ENCODE results near the gene ERP44.

Gene ERP44

GRCh38 chr9:100020121-100020795 is 78.5 kb downstream of the ERP44 start:
- Histone ChIP-seq H4K20me1 (ENCODE audit: low read depth, low read length) (no peaks in the 10 kb centered on the region; the same call in 1 of the 2 replicates), H3F3A (ENCODE audit: insufficient read depth) (0 out of 2 replicates have a peak, but pooled peaks cover 6% of the 10 kb centered on the region), H3K9me3 (ENCODE audit: insufficient read depth, low read length) (no peaks in the 10 kb centered on the region), H3K27ac (ENCODE audit: low read depth, low read length) (no peak overlapping the region), H3K36me3 (ENCODE audit: low read length) (peaks cover 32% of the 10 kb centered on the region; the same call in 1 of the 2 replicates), H3K9ac (ENCODE audit: low read length) (no peak overlapping the region), H2AFZ (ENCODE audit: low read depth, low read length, severe bottlenecking) (no peak overlapping the region), H3K9me2 (replicated peaks; ENCODE audit: insufficient read depth, low read length) (no peaks in the 10 kb centered on the region), H3K27me3 (ENCODE audit: low read length) (no peaks in the 10 kb centered on the region), H3K79me2 (ENCODE audit: insufficient read depth, low read length) (peaks cover 19% of the 10 kb centered on the region), H3K4me2 (ENCODE audit: low read depth, low read length, poor library complexity, severe bottlenecking) (no peak overlapping the region), H3K4me3 (ENCODE audit: insufficient read depth, low read length, poor library complexity, severe bottlenecking) (no peak overlapping the region)
- TF ChIP-seq EZH2phosphoT487 (conservative IDR thresholded peaks at IDR 0.05; ENCODE audit: low read length), result no peak
- no peak for TF ChIP-seq CTCF (IDR thresholded peaks at IDR 0.05; ENCODE audit: insufficient read depth, low read length, poor library complexity, severe bottlenecking)

- Histone ChIP-seq H3K36me3 (ENCODE audit: low read length) (peaks cover 32% of the 10 kb centered on the region; the same call in 1 of the 2 replicates), H3F3A (ENCODE audit: insufficient read depth) (0 out of 2 replicates have a peak, but pooled peaks cover 6% of the 10 kb centered on the region), H2AFZ (ENCODE audit: low read depth, low read length, severe bottlenecking) (no peak overlapping the region), H3K27me3 (ENCODE audit: low read length) (no peaks in the 10 kb centered on the region), H3K9me3 (ENCODE audit: insufficient read depth, low read length) (no peaks in the 10 kb centered on the region), H3K4me2 (ENCODE audit: low read depth, low read length, poor library complexity, severe bottlenecking) (no peak overlapping the region), H4K20me1 (ENCODE audit: low read depth, low read length) (no peaks in the 10 kb centered on the region; the same call in 1 of the 2 replicates), H3K9ac (ENCODE audit: low read length) (no peak overlapping the region), H3K27ac (ENCODE audit: low read depth, low read length) (no peak overlapping the region), H3K79me2 (ENCODE audit: insufficient read depth, low read length) (peaks cover 12% of the 10 kb centered on the region; the same call in 1 of the 2 replicates), H3K4me3 (ENCODE audit: insufficient read depth, low read length, poor library complexity, severe bottlenecking) (no peak overlapping the region), H3K9me2 (replicated peaks; ENCODE audit: insufficient read depth, low read length) (no peaks in the 10 kb centered on the region)
- no peak for TF ChIP-seq EZH2phosphoT487 (conservative IDR thresholded peaks at IDR 0.05; ENCODE audit: low read length)
- TF ChIP-seq CTCF (IDR thresholded peaks at IDR 0.05; ENCODE audit: insufficient read depth, low read length, poor library complexity, severe bottlenecking), result no peak
Measured at GRCh38 chr9:100019541-100019940, 79.3 kb downstream of the ERP44 start.

GRCh38 chr9:100014846-100015245 is 84.0 kb downstream of the ERP44 start:
- H4K20me1 ChIP-seq (ENCODE audit: low read depth, low read length), result no peaks in the 10 kb centered on the region
- H3K9me2 ChIP-seq (replicated peaks; ENCODE audit: insufficient read depth, low read length), result no peaks in the 10 kb centered on the region
- peaks cover 21% of the 10 kb centered on the region; the same call in 1 of the 2 replicates for H3K36me3 ChIP-seq (ENCODE audit: low read length)
- no peak overlapping the region for H2AFZ ChIP-seq (ENCODE audit: low read depth, low read length, severe bottlenecking)
- H3K9me3 ChIP-seq (ENCODE audit: insufficient read depth, low read length), result no peaks in the 10 kb centered on the region
- H3K4me2 ChIP-seq (ENCODE audit: low read depth, low read length, poor library complexity, severe bottlenecking), result no peak overlapping the region
- H3K27me3 ChIP-seq (ENCODE audit: low read length), result no peaks in the 10 kb centered on the region
- no peaks in the 10 kb centered on the region for H3K79me2 ChIP-seq (ENCODE audit: insufficient read depth, low read length)
- TF ChIP-seq EZH2phosphoT487 (conservative IDR thresholded peaks at IDR 0.05; ENCODE audit: low read length), result no peak
- TF ChIP-seq CTCF (IDR thresholded peaks at IDR 0.05; ENCODE audit: insufficient read depth, low read length, poor library complexity, severe bottlenecking), result no peak
- H3K4me3 ChIP-seq (ENCODE audit: insufficient read depth, low read length, poor library complexity, severe bottlenecking), result no peak overlapping the region
- no peak overlapping the region for H3K9ac ChIP-seq (ENCODE audit: low read length)
- no peak overlapping the region for H3K27ac ChIP-seq (ENCODE audit: low read depth, low read length)
- peaks cover 27% of the 10 kb centered on the region for H3F3A ChIP-seq (ENCODE audit: insufficient read depth)
